Esophagus muscularis mucosa (tissue), 4 donors: ENCODE data around the gene ANGPTL4.
"Not testable (repeated sequence)": the region's sequence is repeated elsewhere in the genome, so short reads cannot be mapped to it uniquely, and the experiment has no call there.

Source experiments
- CTCF ChIP-seq, 3 experiments: fragments of 200-600 bp in 2 of 3; fragments of 450-650 bp in 1 of 3; sonication (generic) in 2 of 3; IDR thresholded peaks; one replicate each; pipeline ENCODE4 v1.5.1; 2017 to 2019; ENCODE audit warnings: antibody characterized with exemption in 3 of 3, mild to moderate bottlenecking in 2 of 3, moderate library complexity in 1 of 3
- EP300 ChIP-seq: sonication (generic); formaldehyde crosslinking; IDR thresholded peaks from one replicate; pipeline ENCODE4 v1.6.1; 2017; ENCODE audit warnings: antibody characterized with exemption
- POLR2A ChIP-seq: fragments of 450-650 bp; IDR thresholded peaks from one replicate; pipeline ENCODE4 v1.6.1; 2017; ENCODE audit warnings: antibody characterized with exemption, moderate library complexity, mild to moderate bottlenecking, low read depth
- POLR2AphosphoS5 ChIP-seq, 2 donors: sonication (generic); formaldehyde crosslinking; IDR thresholded peaks; one replicate each; pipeline ENCODE4 v1.6.1; 2017; ENCODE audit warnings: antibody characterized with exemption in 2 of 2

DNA sequence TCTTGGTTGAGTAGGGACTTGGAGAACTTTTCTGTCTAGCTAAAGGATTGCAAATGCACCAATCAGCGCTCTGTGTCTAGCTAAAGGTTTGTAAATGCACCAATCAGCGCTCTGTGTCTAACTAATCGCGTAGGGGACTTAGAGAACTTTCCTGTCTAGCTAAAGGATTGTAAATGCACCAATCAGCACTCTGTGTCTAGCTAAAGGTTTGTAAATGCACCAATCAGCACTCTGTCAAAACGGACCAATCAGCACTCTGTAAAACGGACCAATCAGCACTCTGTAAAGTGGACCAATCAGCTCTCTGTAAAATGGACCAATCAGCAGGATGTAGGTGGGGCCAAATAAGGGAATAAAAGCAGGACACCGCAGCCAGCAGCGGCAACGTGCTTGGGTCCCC is 22.5 kb downstream of the ANGPTL4 start:
- not testable (repeated sequence) for TF ChIP-seq CTCF (IDR thresholded peaks at IDR 0.05); POLR2A; EP300; POLR2AphosphoS5 (IDR thresholded peaks at IDR 0.05)
